K562 (cell line): ENCODE measurements around the gene ITPRID2. TPM values are rescaled to one million over a fixed set of nuclear protein-coding genes. Genes with fewer than 3 reads are reported as not detected.

ENCODE experiments used
- ARID1B ChIP-seq: fragments of 450-650 bp; IDR thresholded peaks from 2 replicates; pipeline ENCODE4 v1.6.1; 2016; ENCODE audit warnings: antibody characterized with exemption, mild to moderate bottlenecking, inconsistent platforms
- ATF1 ChIP-seq, 2 experiments: fragments of 450-650 bp in 1 of 2; IDR thresholded peaks; 2 replicates each; pipeline ENCODE4 v1.6.1; 2016; ENCODE audit warnings: missing compliant biosample characterization in 1 of 2, missing genetic modification characterization in 1 of 2
- CEBPB ChIP-seq: fragments of 450-650 bp; IDR thresholded peaks from 2 replicates; pipeline ENCODE4 v1.6.1; 2016; ENCODE audit warnings: missing genetic modification characterization, missing compliant biosample characterization
- DPF2 ChIP-seq: fragments of 450-650 bp; IDR thresholded peaks from 2 replicates; pipeline ENCODE4 v1.6.1; 2016
- ETV6 ChIP-seq, 3 experiments: fragments of 150-350 bp in 1 of 3; sonication (generic) in 1 of 3; formaldehyde crosslinking in 1 of 3; IDR thresholded peaks; 2 replicates each; pipeline versions ENCODE4 v1.6.1 to v1.8.0; 2014 to 2022; ENCODE audit warnings: borderline replicate concordance in 2 of 3, low read depth in 2 of 3, antibody characterized with exemption in 1 of 3, low read length in 1 of 3, mild to moderate bottlenecking in 1 of 3, missing genetic modification reagents in 1 of 3
- EWSR1 ChIP-seq: fragments of 450-650 bp; IDR thresholded peaks from 2 replicates; pipeline ENCODE4 v1.6.1; 2018; ENCODE audit warnings: borderline replicate concordance, mild to moderate bottlenecking, low read depth, moderate library complexity; ENCODE audit not compliant: partially characterized antibody
- KAT7 ChIP-seq: sonication (generic); formaldehyde crosslinking; IDR thresholded peaks from 2 replicates; pipeline ENCODE4 v1.8.0; 2022; ENCODE audit warnings: missing genetic modification reagents, mild to moderate bottlenecking, borderline replicate concordance
- KDM2B ChIP-seq: fragments of 250-450 bp; sonication (Bioruptor Pico); IDR thresholded peaks from 2 replicates; pipeline ENCODE4 v1.8.0; 2021; ENCODE audit warnings: mild to moderate bottlenecking, moderate library complexity
- MAZ ChIP-seq, 2 experiments: fragments of 450-650 bp in 1 of 2; sonication (generic) in 1 of 2; formaldehyde crosslinking; IDR thresholded peaks in 1 of 2; conservative IDR thresholded peaks in 1 of 2; 2 replicates each; pipeline versions ENCODE4 v1.4.0 to v1.5.0; 2020; ENCODE audit warnings: mild to moderate bottlenecking in 1 of 2, missing genetic modification reagents in 1 of 2
- MECOM ChIP-seq: fragments of 250-450 bp; sonication (Bioruptor Pico); IDR thresholded peaks from 2 replicates; pipeline ENCODE4 v1.8.0; 2022; ENCODE audit warnings: inconsistent platforms
- MEIS2 ChIP-seq: fragments of 450-650 bp; IDR thresholded peaks from 2 replicates; pipeline ENCODE4 v1.6.1; 2014; ENCODE audit warnings: mild to moderate bottlenecking; ENCODE audit not compliant: partially characterized antibody
- MLLT1 ChIP-seq, 2 experiments: fragments of 450-650 bp; IDR thresholded peaks; 2 replicates each; pipeline ENCODE4 v1.6.1; 2016
- MTA3 ChIP-seq: fragments of 450-650 bp; formaldehyde crosslinking; IDR thresholded peaks from 2 replicates; pipeline ENCODE4 v1.6.1; 2017; ENCODE audit warnings: mild to moderate bottlenecking, borderline replicate concordance
- NFIC ChIP-seq: fragments of 450-650 bp; IDR thresholded peaks from 2 replicates; pipeline ENCODE4 v1.6.1; 2017; ENCODE audit warnings: mild to moderate bottlenecking, inconsistent platforms
- PATZ1 ChIP-seq: fragments of 250-450 bp; sonication (Bioruptor Pico); IDR thresholded peaks from 2 replicates; pipeline ENCODE4 v1.5.0; 2020; ENCODE audit warnings: mild to moderate bottlenecking, borderline replicate concordance
- PKNOX1 ChIP-seq: fragments of 450-650 bp; IDR thresholded peaks from 2 replicates; pipeline ENCODE4 v1.6.1; 2016
- SLC30A9 ChIP-seq: fragments of 250-450 bp; sonication (Bioruptor Pico); IDR thresholded peaks from 2 replicates; pipeline ENCODE4 v1.8.0; 2022; ENCODE audit warnings: mild to moderate bottlenecking, moderate library complexity
- SMARCA5 ChIP-seq: fragments of 450-650 bp; IDR thresholded peaks from 2 replicates; pipeline ENCODE4 v1.6.1; 2016
- TAF7 ChIP-seq: fragments of 450-650 bp; IDR thresholded peaks from 2 replicates; pipeline ENCODE4 v1.6.1; 2016; ENCODE audit warnings: missing genetic modification characterization, missing compliant biosample characterization
- TRIM24 ChIP-seq, 2 experiments: fragments of 450-650 bp; IDR thresholded peaks; 2 replicates each; pipeline ENCODE4 v1.6.1; 2016
- WHSC1 ChIP-seq: IDR thresholded peaks from one replicate; pipeline ENCODE4 v1.6.1; 2012; ENCODE audit warnings: low read length, control low read depth, inconsistent platforms
- ZBED1 ChIP-seq: IDR thresholded peaks from 2 replicates; pipeline ENCODE4 v1.6.1; 2014
- ZNF174 ChIP-seq: fragments of 250-450 bp; sonication (Bioruptor Pico); IDR thresholded peaks from 2 replicates; pipeline ENCODE4 v1.4.0; 2020; ENCODE audit warnings: mild to moderate bottlenecking
- ZNF197 ChIP-seq: fragments of 200-800 bp; sonication (Bioruptor generic); IDR thresholded peaks from 2 replicates; pipeline ENCODE4 v1.6.1; 2016; ENCODE audit warnings: low read depth, missing genetic modification characterization, missing compliant biosample characterization
- ZNF280A ChIP-seq: fragments of 450-650 bp; IDR thresholded peaks from 2 replicates; pipeline ENCODE4 v1.6.1; 2018; ENCODE audit warnings: mild to moderate bottlenecking, low read depth; ENCODE audit not compliant: partially characterized antibody
- ZNF696 ChIP-seq: fragments of 250-450 bp; sonication (Bioruptor Pico); conservative IDR thresholded peaks from 2 replicates; pipeline ENCODE4 v1.4.0; 2020; ENCODE audit warnings: mild to moderate bottlenecking, moderate library complexity
- polyA plus RNA-seq, 8 experiments: library from polyadenylated mRNA; depleted of rRNA in 4 of 8; stranded (reverse) in 5 of 8; unstranded in 3 of 8; fragments of >200 nt; fragmentation: Nextera tagmentation in 2 of 8; fragmentation: Illumina TruSeq in 1 of 8; extraction: Ambion mirVana in 2 of 8; extraction: Trizol in 1 of 8; gene quantifications; 2 replicates each; pipeline versions ENCODE4 v1.2.1 to v1.2.3, GENCODE V29; 2011 to 2014; ENCODE audit warnings: inconsistent platforms in 1 of 8, missing spikeins in 1 of 8
- total RNA-seq, 7 experiments: library from RNA; depleted of rRNA in 6 of 7; stranded (reverse); fragments of >200 nt in 6 of 7; fragmentation: Illumina TruSeq in 2 of 7; extraction: Trizol in 2 of 7; gene quantifications; 2 replicates each; pipeline versions ENCODE4 v1.2.1 to v1.2.3, GENCODE V29; 2011 to 2021; ENCODE audit warnings: low replicate concordance in 1 of 7

Gene ITPRID2
- total and polyA plus RNA-seq, 9 of the 15 experiments (the other 6 are each of a cell fraction or from before 2014, with no cell fraction given) = 18.5 to 77.8 (median 52.0) TPM

- TF ChIP-seq ATF1 (CRISPR knock-in tag; IDR thresholded peaks at IDR 0.05) (no peak), ATF1 (tag; IDR thresholded peaks at IDR 0.05) (peak; percentile 88), ZNF696 (CRISPR knock-in tag) (no peak), MLLT1 (IDR thresholded peaks at IDR 0.05) (no peak), ETV6 (IDR thresholded peaks at IDR 0.05; ENCODE audit: borderline replicate concordance in 1 of 2, low read depth in 2 of 2, low read length in 1 of 2) (no peak), ETV6 (CRISPR knock-in tag; IDR thresholded peaks at IDR 0.05; ENCODE audit: borderline replicate concordance) (no peak), PATZ1 (no peak), KAT7 (CRISPR knock-in tag) (no peak), PKNOX1 (peak; percentile 61), DPF2 (no peak), MECOM (CRISPR knock-in tag) (no peak), ZBED1 (no peak), KDM2B (CRISPR knock-in tag) (no peak), EWSR1 (no peak), ZNF280A (no peak), SLC30A9 (CRISPR knock-in tag) (no peak), CEBPB (tag) (peak; percentile 11; the same call in 1 of the 2 replicates), ZNF197 (CRISPR knock-in tag) (no peak), WHSC1 (no peak), ARID1B (peak; percentile 18; the same call in 1 of the 2 replicates), MTA3 (peak; percentile 79; the same call in 1 of the 2 replicates), ZNF174 (CRISPR knock-in tag) (no peak), SMARCA5 (no peak), MEIS2 (peak; percentile 79), TRIM24 (IDR thresholded peaks at IDR 0.05) (peak in 1 of 2 experiments; percentile 10; a peak in 1 of 4 replicates), MAZ (CRISPR knock-in tag; conservative IDR thresholded peaks at IDR 0.05 in 1 of 2, IDR thresholded peaks at IDR 0.05 in 1 of 2) (no peak), TAF7 (tag) (no peak), NFIC (no peak)
Observed at GRCh38 chr2:181944914-181945291, 53.4 kb downstream of the ITPRID2 start (continued).
